Endothelial cell of umbilical vein (primary cell): ENCODE data around the gene LILRA1. TPM values are rescaled to one million over a fixed set of nuclear protein-coding genes. Genes with fewer than 3 reads are reported as not detected.

Experiments
- BruUV-seq: library from RNA; stranded (reverse); fragments of 400-500 nt; replicated peaks from 2 replicates; lab custom pipeline; 2021; lab: Mats Ljungman, UMichigan
- CTCF ChIA-PET: fragments of 300-600, 350-600 bp; sonication (Branson Sonifier 250); formaldehyde crosslinking; loops from one replicate; lab custom pipeline; 2021; ENCODE audit warnings: antibody characterized with exemption, inconsistent platforms; lab: Charles Lee
- POLR2A ChIA-PET: fragments of 300-600, 350-600 bp; sonication (Branson Sonifier 250); formaldehyde crosslinking; loops from one replicate; lab custom pipeline; 2021; ENCODE audit warnings: antibody characterized with exemption, inconsistent platforms; lab: Charles Lee
- DNase-seq: peaks from one replicate; pipeline ENCODE4 v3.0.0-alpha.2; 2011; ENCODE audit warnings: low read depth, low spot score
- FAIRE-seq: peaks from 2 replicates; lab custom pipeline; 2011; peaks lifted over from hg19 to GRCh38; lab: Jason Lieb, UNC
- H2AFZ ChIP-seq: 2 replicates; pipeline ENCODE4 v1.6.0; 2012; ENCODE audit warnings: low read depth, low read length, control low read depth, inconsistent platforms
- H3K27ac ChIP-seq: 2 replicates; pipeline ENCODE4 v1.5.1; 2011; ENCODE audit warnings: low read depth, mild to moderate bottlenecking, control low read depth, low read length, moderate library complexity; ENCODE audit not compliant: insufficient read depth
- H3K27me3 ChIP-seq, 2 experiments: 2 replicates each; pipeline versions ENCODE4 v1.6.0 to v1.6.1; 2011; ENCODE audit warnings: low read length in 2 of 2, mixed read lengths in 1 of 2; ENCODE audit not compliant: control insufficient read depth in 2 of 2, insufficient read depth in 2 of 2
- H3K36me3 ChIP-seq, 2 experiments: 2 replicates in 1 of 2; 3 replicates in 1 of 2; pipeline ENCODE4 v1.5.1; 2011; ENCODE audit warnings: low read length in 2 of 2, mild to moderate bottlenecking in 1 of 2, moderate library complexity in 1 of 2; ENCODE audit not compliant: control insufficient read depth in 2 of 2, insufficient read depth in 2 of 2; ENCODE audit errors: extremely low read depth in 1 of 2
- H3K4me1 ChIP-seq: 3 replicates; pipeline ENCODE4 v1.5.1; 2011; ENCODE audit warnings: mild to moderate bottlenecking, low read length; ENCODE audit not compliant: control insufficient read depth, insufficient read depth; ENCODE audit errors: extremely low read depth
- H3K4me2 ChIP-seq: 2 replicates; pipeline ENCODE4 v1.6.1; 2011; ENCODE audit warnings: low read length, control low read depth, mixed read lengths; ENCODE audit not compliant: insufficient read depth
- H3K4me3 ChIP-seq, 3 experiments: fragments of 200-600 bp in 1 of 3; sonication (generic), shearing (Covaris generic) in 1 of 3; replicated peaks in 1 of 3; 2 replicates each; pipeline ENCODE4 v1.5.1; 2011 to 2016; ENCODE audit warnings: control low read depth in 3 of 3, low read length in 3 of 3, mild to moderate bottlenecking in 2 of 3, inconsistent platforms in 1 of 3, low read depth in 1 of 3, moderate library complexity in 1 of 3; ENCODE audit not compliant: insufficient read depth in 1 of 3
- H3K79me2 ChIP-seq: 2 replicates; pipeline ENCODE4 v1.6.0; 2012; ENCODE audit warnings: low read length, inconsistent platforms; ENCODE audit not compliant: control insufficient read depth, insufficient read depth
- H3K9ac ChIP-seq: replicated peaks from 2 replicates; pipeline ENCODE3; 2011; ENCODE audit warnings: low read length, control low read depth; ENCODE audit not compliant: insufficient read depth; ENCODE audit errors: extremely low read depth
- H3K9me1 ChIP-seq: replicated peaks from 3 replicates; pipeline ENCODE4 v1.6.0; 2011; ENCODE audit warnings: mild to moderate bottlenecking, low read length; ENCODE audit not compliant: control insufficient read depth, insufficient read depth; ENCODE audit errors: extremely low read depth
- H3K9me3 ChIP-seq: replicated peaks from 2 replicates; pipeline ENCODE4 v1.5.1; 2012; ENCODE audit warnings: low read length, inconsistent platforms; ENCODE audit not compliant: control insufficient read depth, insufficient read depth
- H4K20me1 ChIP-seq: replicated peaks from 2 replicates; pipeline ENCODE3; 2011; ENCODE audit warnings: mild to moderate bottlenecking, low read length; ENCODE audit not compliant: control insufficient read depth, insufficient read depth; ENCODE audit errors: extremely low read depth
- EZH2 ChIP-seq: IDR thresholded peaks from 2 replicates; pipeline ENCODE4 v1.6.1; 2012; ENCODE audit warnings: borderline replicate concordance, low read depth, mild to moderate bottlenecking, moderate library complexity, low read length, inconsistent platforms; ENCODE audit not compliant: severe bottlenecking
- FOS ChIP-seq: IDR thresholded peaks from 2 replicates; pipeline ENCODE4 v1.6.1; 2011; ENCODE audit warnings: mild to moderate bottlenecking, low read length, moderate library complexity, borderline replicate concordance; ENCODE audit not compliant: insufficient read depth
- GATA2 ChIP-seq: IDR thresholded peaks from 2 replicates; pipeline ENCODE4 v1.7.0; 2011; ENCODE audit warnings: low read depth, mild to moderate bottlenecking, moderate library complexity, mixed read lengths, low read length; ENCODE audit not compliant: insufficient read length, insufficient read depth
- JUN ChIP-seq: IDR thresholded peaks from 2 replicates; pipeline ENCODE4 v1.6.1; 2011; ENCODE audit warnings: borderline replicate concordance, low read depth; ENCODE audit not compliant: insufficient read length, insufficient read depth
- MYC ChIP-seq: IDR thresholded peaks from one replicate; pipeline ENCODE4 v1.6.1; 2011; ENCODE audit warnings: mild to moderate bottlenecking, low read depth, low read length
- POLR2A ChIP-seq: IDR thresholded peaks from 2 replicates; pipeline ENCODE4 v1.6.1; 2012; ENCODE audit warnings: low read depth, mild to moderate bottlenecking, control low read depth, low read length
- POLR2AphosphoS5 ChIP-seq: IDR thresholded peaks from 2 replicates; pipeline ENCODE4 v1.6.1; 2012; ENCODE audit warnings: low read depth, mild to moderate bottlenecking, control low read depth, low read length, moderate library complexity; ENCODE audit not compliant: insufficient read depth
- dilution Hi-C: fragments of 300-500 bp; cut with MboI; formaldehyde crosslinking; loops from one replicate; pipeline ENCODE4 v1.15.0; 2019; ENCODE audit warnings: low sequenced_read_pairs; ENCODE audit not compliant: extremely low pct_ligation_motif_present
- intact Hi-C: fragments of 100-400 bp; cut with micrococcal nuclease; formaldehyde crosslinking; loops from one replicate; pipeline ENCODE4 v1.10.0; 2022
- polyA plus RNA-seq, 4 experiments: library from polyadenylated mRNA; depleted of rRNA in 3 of 4; stranded (reverse) in 3 of 4; unstranded in 1 of 4; fragments of >200 nt; gene quantifications; 2 replicates each; pipeline versions ENCODE4 v1.2.1 to v1.2.3, GENCODE V29; 2011 to 2012; ENCODE audit warnings: missing spikeins in 1 of 4
- total RNA-seq: library from RNA; stranded (reverse); gene quantifications from 2 replicates; pipeline ENCODE4 v1.2.3, GENCODE V29; 2021
- TF ChIP-seq, protein P1 (sequence below), 2 donors: IDR thresholded peaks; 1 replicate in 1 of 2; 2 replicates in 1 of 2; pipeline ENCODE4 v1.5.1; 2011; ENCODE audit warnings: low read length in 2 of 2, mild to moderate bottlenecking in 2 of 2, moderate library complexity in 2 of 2, control low read depth in 1 of 2, inconsistent platforms in 1 of 2, low read depth in 1 of 2; ENCODE audit not compliant: insufficient read depth in 1 of 2; ENCODE audit errors: extremely low read depth in 1 of 2
- TF ChIP-seq, protein P2 (sequence below): IDR thresholded peaks from 2 replicates; pipeline ENCODE4 v1.6.1; 2011; ENCODE audit not compliant: insufficient read depth, insufficient read length

LILRA1 gene
- total and polyA plus RNA-seq, 2 donors (not counting 3 experiments of a cell fraction or from before 2014, with no cell fraction given): not detected

GRCh38 chr19:54573330-54573872 is 20.0 kb upstream of the LILRA1 start, which contains the start of gene LILRA2:
TSS of gene LILRA2 (plus strand) at chr19:54573790. CDS start at chr19:54573879, 89 bp downstream.
- TF ChIP-seq, protein P1, sequence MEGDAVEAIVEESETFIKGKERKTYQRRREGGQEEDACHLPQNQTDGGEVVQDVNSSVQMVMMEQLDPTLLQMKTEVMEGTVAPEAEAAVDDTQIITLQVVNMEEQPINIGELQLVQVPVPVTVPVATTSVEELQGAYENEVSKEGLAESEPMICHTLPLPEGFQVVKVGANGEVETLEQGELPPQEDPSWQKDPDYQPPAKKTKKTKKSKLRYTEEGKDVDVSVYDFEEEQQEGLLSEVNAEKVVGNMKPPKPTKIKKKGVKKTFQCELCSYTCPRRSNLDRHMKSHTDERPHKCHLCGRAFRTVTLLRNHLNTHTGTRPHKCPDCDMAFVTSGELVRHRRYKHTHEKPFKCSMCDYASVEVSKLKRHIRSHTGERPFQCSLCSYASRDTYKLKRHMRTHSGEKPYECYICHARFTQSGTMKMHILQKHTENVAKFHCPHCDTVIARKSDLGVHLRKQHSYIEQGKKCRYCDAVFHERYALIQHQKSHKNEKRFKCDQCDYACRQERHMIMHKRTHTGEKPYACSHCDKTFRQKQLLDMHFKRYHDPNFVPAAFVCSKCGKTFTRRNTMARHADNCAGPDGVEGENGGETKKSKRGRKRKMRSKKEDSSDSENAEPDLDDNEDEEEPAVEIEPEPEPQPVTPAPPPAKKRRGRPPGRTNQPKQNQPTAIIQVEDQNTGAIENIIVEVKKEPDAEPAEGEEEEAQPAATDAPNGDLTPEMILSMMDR (IDR thresholded peaks at IDR 0.05; ENCODE audit: extremely low read depth in 1 of 2, insufficient read depth in 1 of 2, low read depth in 1 of 2, low read length in 2 of 2): no peak
- TF ChIP-seq POLR2A: no peak
- no peak for TF ChIP-seq POLR2AphosphoS5
- no peak for TF ChIP-seq FOS
- no peak for TF ChIP-seq GATA2
- TF ChIP-seq JUN: no peak
- TF ChIP-seq MYC: no peak
- no peak for TF ChIP-seq EZH2
- TF ChIP-seq, protein P2, sequence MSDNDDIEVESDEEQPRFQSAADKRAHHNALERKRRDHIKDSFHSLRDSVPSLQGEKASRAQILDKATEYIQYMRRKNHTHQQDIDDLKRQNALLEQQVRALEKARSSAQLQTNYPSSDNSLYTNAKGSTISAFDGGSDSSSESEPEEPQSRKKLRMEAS: no peak
- CTCF ChIA-PET: no interaction called here
- no TSS peak for BruUV-seq
- POLR2A ChIA-PET: no interaction called here
- H3K79me2 ChIP-seq: no peaks in the 10 kb centered on the region
- no peaks in the 10 kb centered on the region for H4K20me1 ChIP-seq
- H3K27me3 ChIP-seq: no peaks in the 10 kb centered on the region
- H3K36me3 ChIP-seq: no peaks in the 10 kb centered on the region
- no peak for FAIRE-seq
- H3K27ac ChIP-seq: no peak within 1 kb of the TSS
- DNase-seq: no peak
- H3K4me3 ChIP-seq: no peak within 1 kb of the TSS
- no peak within 1 kb of the TSS for H3K9ac ChIP-seq
- H3K4me1 ChIP-seq: no peaks in the 10 kb centered on the region
- H3K9me3 ChIP-seq: no peaks in the 10 kb centered on the region
- dilution Hi-C loops: no loop called here
- H2AFZ ChIP-seq: no peak within 1 kb of the TSS
- H3K9me1 ChIP-seq: no peaks in the 10 kb centered on the region
- intact Hi-C loops: no loop called here
- no peak within 1 kb of the TSS for H3K4me2 ChIP-seq
